SU-DHL-6 (cell line): ENCODE measurements around the gene JAKMIP1.

Experiments
- H2AFZ ChIP-seq: fragments of 200-600 bp; sonication (generic); 2 replicates; pipeline ENCODE4 v1.6.1; 2014; ENCODE audit warnings: low read depth, mild to moderate bottlenecking, moderate library complexity, mixed read lengths, antibody characterized with exemption, low read length; ENCODE audit not compliant: severe bottlenecking
- H3F3A ChIP-seq: fragments of 200-600 bp; shearing (Covaris generic); 2 replicates; pipeline ENCODE4 v1.6.0; 2016; ENCODE audit warnings: antibody characterized with exemption, mild to moderate bottlenecking; ENCODE audit not compliant: insufficient read depth
- H3K27ac ChIP-seq: fragments of 200-600 bp; sonication (generic); 2 replicates; pipeline ENCODE4 v1.5.1; 2016; ENCODE audit warnings: low read depth, mild to moderate bottlenecking, low read length, moderate library complexity, mixed read lengths
- H3K27me3 ChIP-seq: fragments of 200-600 bp; sonication (generic), shearing (Covaris generic); 2 replicates; pipeline ENCODE4 v1.6.0; 2014; ENCODE audit warnings: mild to moderate bottlenecking, low read length
- H3K36me3 ChIP-seq: fragments of 200-600 bp; sonication (generic); 2 replicates; pipeline ENCODE4 v1.6.1; 2014; ENCODE audit warnings: mild to moderate bottlenecking, low read length, mixed read lengths
- H3K4me2 ChIP-seq: fragments of 300-600, 200-600 bp; shearing (Covaris generic), sonication (generic); 2 replicates; pipeline ENCODE4 v1.6.0; 2014; ENCODE audit warnings: low read length, low read depth, mild to moderate bottlenecking; ENCODE audit not compliant: poor library complexity, severe bottlenecking
- H3K4me3 ChIP-seq: fragments of 200-600 bp; sonication (generic); 2 replicates; pipeline ENCODE4 v1.5.1; 2014; ENCODE audit warnings: antibody characterized with exemption, low read length, mild to moderate bottlenecking, mixed read lengths; ENCODE audit not compliant: insufficient read depth, poor library complexity, severe bottlenecking
- H3K79me2 ChIP-seq: fragments of 200-600 bp; sonication (generic); 2 replicates; pipeline ENCODE4 v1.6.1; 2014; ENCODE audit warnings: mild to moderate bottlenecking, low read length, moderate library complexity; ENCODE audit not compliant: insufficient read depth
- H3K9ac ChIP-seq: fragments of 200-600 bp; sonication (generic); 2 replicates; pipeline ENCODE4 v1.7.0; 2014; ENCODE audit warnings: mild to moderate bottlenecking, low read length
- H3K9me2 ChIP-seq: fragments of 200-600 bp; sonication (generic); replicated peaks from 2 replicates; pipeline ENCODE4 v1.6.1; 2014; ENCODE audit warnings: low read length; ENCODE audit not compliant: insufficient read depth
- H3K9me3 ChIP-seq: fragments of 200-600 bp; sonication (generic); 2 replicates; pipeline ENCODE4 v1.6.1; 2014; ENCODE audit warnings: low read length, mixed read lengths; ENCODE audit not compliant: insufficient read depth
- H4K20me1 ChIP-seq: fragments of 200-600 bp; sonication (generic); 2 replicates; pipeline ENCODE4 v1.6.1; 2014; ENCODE audit warnings: low read depth, mild to moderate bottlenecking, antibody characterized with exemption, low read length, moderate library complexity, mixed read lengths
- EZH2phosphoT487 ChIP-seq: fragments of 200-600 bp; sonication (generic), shearing (Covaris generic); conservative IDR thresholded peaks from 2 replicates; pipeline ENCODE4 v1.6.1; 2018; ENCODE audit warnings: mild to moderate bottlenecking, antibody characterized with exemption, low read length, moderate library complexity, mixed read lengths
- TF ChIP-seq, protein P1 (sequence below): fragments of 200-600 bp; sonication (generic); IDR thresholded peaks from one replicate; pipeline ENCODE4 v1.5.1; 2017; ENCODE audit warnings: antibody characterized with exemption, mild to moderate bottlenecking, low read length, moderate library complexity; ENCODE audit not compliant: insufficient read depth, poor library complexity, severe bottlenecking

JAKMIP1 gene

DNA sequence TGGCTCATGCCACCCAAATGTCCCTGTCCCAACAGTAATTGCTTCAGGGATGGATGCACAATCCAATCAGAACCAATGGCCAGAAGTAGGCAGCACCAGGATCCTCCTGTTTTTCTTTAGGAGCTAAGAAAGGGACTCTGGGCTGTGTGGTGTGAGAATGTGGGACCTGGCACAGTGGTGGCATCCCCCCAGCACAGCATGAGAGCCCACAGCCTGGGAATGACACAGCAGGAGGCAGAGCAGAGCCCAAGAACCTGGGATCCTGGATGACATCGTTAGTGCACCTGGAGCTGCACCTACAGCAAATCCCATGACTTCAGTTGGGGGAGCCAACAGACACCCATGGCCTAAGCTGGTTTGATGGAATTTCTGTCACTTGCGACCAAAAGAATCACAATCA lies 111.4 kb downstream of the JAKMIP1 start:
- Histone ChIP-seq H4K20me1 (no peaks in the 10 kb centered on the region), H3K4me3 (no peak overlapping the region), H3F3A (no peaks in the 10 kb centered on the region), H3K27ac (no peak overlapping the region), H3K36me3 (no peaks in the 10 kb centered on the region), H3K27me3 (no peaks in the 10 kb centered on the region), H3K9ac (no peak overlapping the region), H2AFZ (no peak overlapping the region), H3K9me3 (no peaks in the 10 kb centered on the region), H3K9me2 (no peaks in the 10 kb centered on the region), H3K4me2 (no peak overlapping the region), H3K79me2 (no peaks in the 10 kb centered on the region)
- no peak for TF ChIP-seq EZH2phosphoT487
- TF ChIP-seq, protein P1, sequence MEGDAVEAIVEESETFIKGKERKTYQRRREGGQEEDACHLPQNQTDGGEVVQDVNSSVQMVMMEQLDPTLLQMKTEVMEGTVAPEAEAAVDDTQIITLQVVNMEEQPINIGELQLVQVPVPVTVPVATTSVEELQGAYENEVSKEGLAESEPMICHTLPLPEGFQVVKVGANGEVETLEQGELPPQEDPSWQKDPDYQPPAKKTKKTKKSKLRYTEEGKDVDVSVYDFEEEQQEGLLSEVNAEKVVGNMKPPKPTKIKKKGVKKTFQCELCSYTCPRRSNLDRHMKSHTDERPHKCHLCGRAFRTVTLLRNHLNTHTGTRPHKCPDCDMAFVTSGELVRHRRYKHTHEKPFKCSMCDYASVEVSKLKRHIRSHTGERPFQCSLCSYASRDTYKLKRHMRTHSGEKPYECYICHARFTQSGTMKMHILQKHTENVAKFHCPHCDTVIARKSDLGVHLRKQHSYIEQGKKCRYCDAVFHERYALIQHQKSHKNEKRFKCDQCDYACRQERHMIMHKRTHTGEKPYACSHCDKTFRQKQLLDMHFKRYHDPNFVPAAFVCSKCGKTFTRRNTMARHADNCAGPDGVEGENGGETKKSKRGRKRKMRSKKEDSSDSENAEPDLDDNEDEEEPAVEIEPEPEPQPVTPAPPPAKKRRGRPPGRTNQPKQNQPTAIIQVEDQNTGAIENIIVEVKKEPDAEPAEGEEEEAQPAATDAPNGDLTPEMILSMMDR = no peak

DNA sequence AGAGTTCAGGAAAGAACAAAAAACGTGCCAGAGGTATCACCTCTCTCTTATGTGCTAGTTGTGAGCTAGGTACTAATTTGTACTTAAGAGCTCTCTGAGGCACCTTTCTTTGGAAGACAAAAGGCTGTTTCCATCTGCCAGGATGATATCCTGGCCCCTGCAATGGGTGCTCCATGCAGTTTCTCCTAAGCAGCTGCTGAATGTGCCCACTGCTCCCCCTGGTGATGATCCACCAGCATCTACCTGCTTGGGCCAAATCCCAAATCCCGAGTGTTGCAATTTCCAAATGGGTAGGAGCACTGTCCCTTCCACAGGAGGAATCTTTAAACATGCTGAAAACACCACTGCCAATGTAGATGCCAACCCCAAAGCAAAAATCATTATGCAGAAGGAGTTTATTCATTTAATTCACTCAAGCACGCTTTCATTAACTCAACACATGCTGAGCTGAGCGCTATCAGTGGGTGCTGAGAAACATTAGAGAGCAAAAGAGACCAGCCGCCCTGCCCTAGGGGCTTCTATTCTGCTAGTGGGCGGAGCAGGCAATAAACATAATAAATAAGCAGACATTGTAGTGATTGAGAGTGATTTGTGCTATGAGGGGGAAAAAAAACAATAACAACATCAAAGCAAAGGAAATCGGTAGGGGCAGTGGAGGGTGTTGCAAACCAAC lies 112.5 kb downstream of the JAKMIP1 start:
- no peaks in the 10 kb centered on the region for H3K9me3 ChIP-seq
- no peak overlapping the region for H2AFZ ChIP-seq
- no peaks in the 10 kb centered on the region for H4K20me1 ChIP-seq
- no peaks in the 10 kb centered on the region for H3K36me3 ChIP-seq
- H3K27me3 ChIP-seq = no peaks in the 10 kb centered on the region
- H3K79me2 ChIP-seq = no peaks in the 10 kb centered on the region
- H3K27ac ChIP-seq = no peak overlapping the region
- no peaks in the 10 kb centered on the region for H3F3A ChIP-seq
- no peak overlapping the region for H3K4me2 ChIP-seq
- H3K9ac ChIP-seq = no peak overlapping the region
- no peaks in the 10 kb centered on the region for H3K9me2 ChIP-seq
- H3K4me3 ChIP-seq = no peak overlapping the region
- no peak for TF ChIP-seq EZH2phosphoT487
- TF ChIP-seq, protein P1 = no peak

DNA sequence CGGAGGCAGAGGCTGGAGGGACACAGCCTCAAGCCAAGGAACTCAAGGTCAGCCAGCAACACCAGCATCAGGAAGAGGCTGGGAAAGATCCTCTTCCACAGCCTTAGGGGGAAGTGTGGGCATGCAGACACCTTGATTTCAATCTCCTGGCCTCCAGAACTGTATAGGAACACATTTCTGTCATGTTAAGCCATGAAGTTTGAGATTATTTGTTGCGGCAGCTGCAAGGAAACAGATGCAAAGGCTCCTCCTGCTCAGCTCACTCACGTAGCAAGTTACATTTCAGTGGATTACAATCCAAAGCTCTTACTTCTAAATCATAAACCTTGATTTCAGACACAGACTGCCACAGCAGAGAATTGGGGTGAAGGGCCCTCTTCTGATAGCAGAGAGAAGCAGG lies 113.5 kb downstream of the JAKMIP1 start:
- no peak overlapping the region for H2AFZ ChIP-seq
- TF ChIP-seq EZH2phosphoT487 = no peak
- TF ChIP-seq, protein P1 = no peak
- H3K27ac ChIP-seq = no peak overlapping the region
- H3F3A ChIP-seq = no peaks in the 10 kb centered on the region
- no peaks in the 10 kb centered on the region for H3K79me2 ChIP-seq
- no peaks in the 10 kb centered on the region for H3K9me3 ChIP-seq
- H3K4me2 ChIP-seq = no peak overlapping the region
- H3K36me3 ChIP-seq = no peaks in the 10 kb centered on the region
- no peak overlapping the region for H3K4me3 ChIP-seq
- no peaks in the 10 kb centered on the region for H3K9me2 ChIP-seq
- H3K9ac ChIP-seq = no peak overlapping the region
- H4K20me1 ChIP-seq = no peaks in the 10 kb centered on the region
- no peaks in the 10 kb centered on the region for H3K27me3 ChIP-seq
